ENCODE results near the gene PRRG2. TPM values are rescaled to one million over a fixed set of nuclear protein-coding genes. Genes with fewer than 3 reads are reported as not detected.

Gene PRRG2
- total RNA-seq, 5 donors from 2014 or later (not counting 1 experiment from before 2014, with no cell fraction given): 0.37 to 1.7 (median 1.2) TPM

GRCh38 chr19:49596407-49596806 is 15.3 kb downstream of the PRRG2 start:
- peaks cover 25 to 37% (median 37%) of the 10 kb centered on the region in 3 donors for H3K4me1 Mint-ChIP-seq
- no peak overlapping the region for H3K4me3 Mint-ChIP-seq
- peaks cover 28% of the 10 kb centered on the region for H3K36me3 Mint-ChIP-seq

GRCh38 chr19:49596954-49597702 is 16.0 kb downstream of the PRRG2 start:
- Mint-ChIP-seq H3K4me1 (peaks cover 29 to 39% (median 37%) of the 10 kb centered on the region in 3 donors), H3K27me3 (no peaks in the 10 kb centered on the region), H3K36me3 (peaks cover 28% of the 10 kb centered on the region)

More at GRCh38 chr19:49596407-49596806, 15.3 kb downstream of the PRRG2 start:
- ATAC-seq (replicated peaks in 1 of 4): no peak
- peaks cover 7 to 34% of the 10 kb centered on the region in 2 experiments for H3K4me1 ChIP-seq (ENCODE audit: control insufficient read depth in 1 of 2, extremely low read depth in 1 of 2, insufficient read depth in 2 of 2, low read length in 2 of 2)
- no peak overlapping the region for H3K4me3 ChIP-seq (ENCODE audit: control insufficient read depth in 1 of 2, extremely low read depth in 1 of 2, low read length in 1 of 2)
- no peaks in the 10 kb centered on the region for H3K9me3 Mint-ChIP-seq
- no peaks in the 10 kb centered on the region for H3K27me3 ChIP-seq (replicated peaks in 1 of 2; ENCODE audit: control insufficient read depth in 2 of 2, extremely low read depth in 1 of 2, insufficient read depth in 2 of 2, low read length in 1 of 2)
- H3K27ac Mint-ChIP-seq: no peak overlapping the region
- no peaks in the 10 kb centered on the region for H3K27me3 Mint-ChIP-seq
- ChIA-PET CTCF (no interaction called here), POLR2A (no interaction called here)
- H3K27ac ChIP-seq (ENCODE audit: low read length): no peak overlapping the region
- WGBS (ENCODE audit: insufficient coverage): 96% methylated on average over 12 of the region's 15 CpGs
- H3K9me3 ChIP-seq: no peaks in the 10 kb centered on the region
- no peak for DNase-seq
- peaks cover 27 to 59% of the 10 kb centered on the region in 2 donors for H3K36me3 ChIP-seq (ENCODE audit: control insufficient read depth in 2 of 2, extremely low read depth in 1 of 2, insufficient read depth in 1 of 2, low read length in 1 of 2)

GRCh38 chr19:49597703-49597974 is 16.5 kb downstream of the PRRG2 start:
- H3K4me1 Mint-ChIP-seq: peaks cover 27 to 34% (median 33%) of the 10 kb centered on the region in 3 donors
- peaks cover 28% of the 10 kb centered on the region for H3K36me3 Mint-ChIP-seq
- Histone ChIP-seq H3K4me3 (ENCODE audit: control insufficient read depth in 1 of 2, extremely low read depth in 1 of 2, low read length in 1 of 2) (no peak overlapping the region), H3K4me1 (ENCODE audit: control insufficient read depth in 1 of 2, extremely low read depth in 1 of 2, insufficient read depth in 2 of 2, low read length in 2 of 2) (peaks cover 5 to 36% of the 10 kb centered on the region in 2 experiments), H3K9me3 (no peaks in the 10 kb centered on the region), H3K27ac (ENCODE audit: low read length) (no peak overlapping the region), H3K27me3 (replicated peaks in 1 of 2; ENCODE audit: control insufficient read depth in 2 of 2, extremely low read depth in 1 of 2, insufficient read depth in 2 of 2, low read length in 1 of 2) (no peaks in the 10 kb centered on the region), H3K36me3 (ENCODE audit: control insufficient read depth in 2 of 2, extremely low read depth in 1 of 2, insufficient read depth in 1 of 2, low read length in 1 of 2) (peaks cover 32 to 69% of the 10 kb centered on the region in 2 donors)
- no peak overlapping the region for H3K27ac Mint-ChIP-seq
- 96% methylated on average over 25 of the region's 29 CpGs for WGBS (ENCODE audit: insufficient coverage)
- ChIA-PET CTCF (no interaction called here), POLR2A (no interaction called here)
- no peak overlapping the region for H3K4me3 Mint-ChIP-seq
- DNase-seq (no peak), ATAC-seq (replicated peaks in 1 of 4) (no peak)
- no peaks in the 10 kb centered on the region for H3K9me3 Mint-ChIP-seq
- no peaks in the 10 kb centered on the region for H3K27me3 Mint-ChIP-seq

More at GRCh38 chr19:49596954-49597702, 16.0 kb downstream of the PRRG2 start:
- ATAC-seq (replicated peaks in 1 of 4): no peak
- no peak overlapping the region for H3K4me3 Mint-ChIP-seq
- Histone ChIP-seq H3K27ac (ENCODE audit: low read length) (no peak overlapping the region), H3K36me3 (ENCODE audit: control insufficient read depth in 2 of 2, extremely low read depth in 1 of 2, insufficient read depth in 1 of 2, low read length in 1 of 2) (peaks cover 31 to 64% of the 10 kb centered on the region in 2 donors), H3K27me3 (replicated peaks in 1 of 2; ENCODE audit: control insufficient read depth in 2 of 2, extremely low read depth in 1 of 2, insufficient read depth in 2 of 2, low read length in 1 of 2) (no peaks in the 10 kb centered on the region), H3K9me3 (no peaks in the 10 kb centered on the region), H3K4me3 (ENCODE audit: control insufficient read depth in 1 of 2, extremely low read depth in 1 of 2, low read length in 1 of 2) (no peak overlapping the region), H3K4me1 (ENCODE audit: control insufficient read depth in 1 of 2, extremely low read depth in 1 of 2, insufficient read depth in 2 of 2, low read length in 2 of 2) (peaks cover 7 to 36% of the 10 kb centered on the region in 2 experiments)
- H3K9me3 Mint-ChIP-seq: no peaks in the 10 kb centered on the region
- ChIA-PET POLR2A (no interaction called here), CTCF (no interaction called here)
- DNase-seq: no peak
- WGBS (ENCODE audit: insufficient coverage): 98% methylated on average over 60 of the region's 65 CpGs
- H3K27ac Mint-ChIP-seq: no peak overlapping the region

GRCh38 chr19:49599378-49600295 is 18.5 kb downstream of the PRRG2 start:
- H3K4me1 ChIP-seq (ENCODE audit: control insufficient read depth in 1 of 2, extremely low read depth in 1 of 2, insufficient read depth in 2 of 2, low read length in 2 of 2): peaks cover 0 to 17% of the 10 kb centered on the region in 2 experiments
- no peak overlapping the region for H3K4me3 ChIP-seq (ENCODE audit: control insufficient read depth in 1 of 2, extremely low read depth in 1 of 2, low read length in 1 of 2)
- Mint-ChIP-seq H3K4me1 (peaks cover 18 to 23% (median 20%) of the 10 kb centered on the region in 3 donors), H3K27ac (peak overlapping the region in 1 of 2 donors; percentile 28), H3K4me3 (no peak overlapping the region), H3K9me3 (no peaks in the 10 kb centered on the region), H3K27me3 (no peaks in the 10 kb centered on the region), H3K36me3 (peaks cover 21% of the 10 kb centered on the region)
- H3K36me3 ChIP-seq (ENCODE audit: control insufficient read depth in 2 of 2, extremely low read depth in 1 of 2, insufficient read depth in 1 of 2, low read length in 1 of 2): peaks cover 25 to 75% of the 10 kb centered on the region in 2 donors
- ChIA-PET POLR2A (no interaction called here), CTCF (interaction anchor here in 1 of 2 donors (0.7 kb wide), 1 partner anchor 50 kb away, joined by 5 read pairs; no protein-coding TSS in a partner anchor)
- no peaks in the 10 kb centered on the region for H3K9me3 ChIP-seq
- DNase-seq (no peak), ATAC-seq (replicated peaks in 1 of 4) (no peak)
- H3K27me3 ChIP-seq (replicated peaks in 1 of 2; ENCODE audit: control insufficient read depth in 2 of 2, extremely low read depth in 1 of 2, insufficient read depth in 2 of 2, low read length in 1 of 2): no peaks in the 10 kb centered on the region
- no peak overlapping the region for H3K27ac ChIP-seq (ENCODE audit: low read length)
- 98% methylated on average over 12 of the region's 26 CpGs for WGBS (ENCODE audit: insufficient coverage)

- Histone ChIP-seq H3K27me3 (replicated peaks in 1 of 2; ENCODE audit: control insufficient read depth in 2 of 2, extremely low read depth in 1 of 2, insufficient read depth in 2 of 2, low read length in 1 of 2) (no peaks in the 10 kb centered on the region), H3K9me3 (no peaks in the 10 kb centered on the region), H3K4me3 (ENCODE audit: control insufficient read depth in 1 of 2, extremely low read depth in 1 of 2, low read length in 1 of 2) (no peak overlapping the region), H3K4me1 (ENCODE audit: control insufficient read depth in 1 of 2, extremely low read depth in 1 of 2, insufficient read depth in 2 of 2, low read length in 2 of 2) (peaks cover 0 to 14% of the 10 kb centered on the region in 2 experiments), H3K27ac (ENCODE audit: low read length) (no peak overlapping the region), H3K36me3 (ENCODE audit: control insufficient read depth in 2 of 2, extremely low read depth in 1 of 2, insufficient read depth in 1 of 2, low read length in 1 of 2) (peaks cover 23 to 67% of the 10 kb centered on the region in 2 donors)
- 96% methylated on average over 28 of the region's 38 CpGs for WGBS (ENCODE audit: insufficient coverage)
- Mint-ChIP-seq H3K4me1 (peaks cover 19 to 29% (median 22%) of the 10 kb centered on the region in 3 donors), H3K9me3 (no peaks in the 10 kb centered on the region), H3K27me3 (no peaks in the 10 kb centered on the region), H3K27ac (no peak overlapping the region), H3K36me3 (peaks cover 24% of the 10 kb centered on the region), H3K4me3 (no peak overlapping the region)
- ATAC-seq (replicated peaks in 1 of 4) (no peak), DNase-seq (no peak)
- ChIA-PET CTCF (interaction anchor here in 1 of 2 donors (0.6 kb wide), 1 partner anchor 83 kb away, joined by 4 read pairs; no protein-coding TSS in a partner anchor), POLR2A (no interaction called here)
These were observed 20.4 kb downstream of the PRRG2 start for GRCh38 chr19:49601482-49602038.

GRCh38 chr19:49602806-49603205 is 21.7 kb downstream of the PRRG2 start:
- Mint-ChIP-seq H3K27ac (no peak overlapping the region), H3K4me1 (peaks cover 23 to 32% (median 25%) of the 10 kb centered on the region in 3 donors), H3K9me3 (no peaks in the 10 kb centered on the region), H3K4me3 (no peak overlapping the region), H3K36me3 (peaks cover 24% of the 10 kb centered on the region), H3K27me3 (no peaks in the 10 kb centered on the region)
- no peaks in the 10 kb centered on the region for H3K27me3 ChIP-seq (replicated peaks in 1 of 2; ENCODE audit: control insufficient read depth in 2 of 2, extremely low read depth in 1 of 2, insufficient read depth in 2 of 2, low read length in 1 of 2)
- no peaks in the 10 kb centered on the region for H3K9me3 ChIP-seq
- no CpG with 5 or more reads among the region's 2 CpGs for WGBS (ENCODE audit: insufficient coverage)
- DNase-seq: no peak
- no peak overlapping the region for H3K27ac ChIP-seq (ENCODE audit: low read length)
- no peak for ATAC-seq (replicated peaks in 1 of 4)
- ChIA-PET CTCF (no interaction called here), POLR2A (no interaction called here)
- no peak overlapping the region for H3K4me3 ChIP-seq (ENCODE audit: control insufficient read depth in 1 of 2, extremely low read depth in 1 of 2, low read length in 1 of 2)
- H3K4me1 ChIP-seq (ENCODE audit: control insufficient read depth in 1 of 2, extremely low read depth in 1 of 2, insufficient read depth in 2 of 2, low read length in 2 of 2): peaks cover 0 to 17% of the 10 kb centered on the region in 2 experiments
- H3K36me3 ChIP-seq (ENCODE audit: control insufficient read depth in 2 of 2, extremely low read depth in 1 of 2, insufficient read depth in 1 of 2, low read length in 1 of 2): peaks cover 12 to 74% of the 10 kb centered on the region in 2 donors
